WI38 (cell line): ENCODE results near the gene LTBP4.

Experiments
- H3K4me3 ChIP-seq: 2 replicates; pipeline ENCODE4 v1.5.1; 2011; ENCODE audit warnings: low read depth, mild to moderate bottlenecking, control low read depth, low read length
- TF ChIP-seq, protein P1 (sequence below): IDR thresholded peaks from 2 replicates; pipeline ENCODE4 v1.5.1; 2012; ENCODE audit warnings: low read depth, mild to moderate bottlenecking, control low read depth, low read length

The LTBP4 gene

DNA sequence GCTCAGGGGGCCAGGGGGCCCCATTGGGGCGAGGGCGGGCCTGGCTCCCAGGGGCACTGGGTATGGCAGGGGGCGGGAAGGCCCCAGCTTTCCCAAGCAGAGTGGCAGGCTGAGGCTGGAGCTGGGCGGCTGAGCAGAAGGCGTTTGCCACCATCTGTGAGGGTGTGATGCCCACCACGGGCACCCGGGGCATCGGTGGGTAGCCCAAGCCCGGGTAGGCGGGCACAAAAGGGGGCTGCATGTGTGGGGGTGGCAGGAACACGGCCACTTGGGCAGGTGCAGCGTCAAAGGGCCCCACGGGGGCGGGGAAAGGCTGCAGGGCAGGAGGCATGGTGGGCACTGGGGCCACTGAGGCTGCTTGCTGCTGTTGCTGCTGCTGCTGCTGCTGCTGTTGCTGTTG, 66.4 kb downstream of the LTBP4 start:
- TF ChIP-seq, protein P1, sequence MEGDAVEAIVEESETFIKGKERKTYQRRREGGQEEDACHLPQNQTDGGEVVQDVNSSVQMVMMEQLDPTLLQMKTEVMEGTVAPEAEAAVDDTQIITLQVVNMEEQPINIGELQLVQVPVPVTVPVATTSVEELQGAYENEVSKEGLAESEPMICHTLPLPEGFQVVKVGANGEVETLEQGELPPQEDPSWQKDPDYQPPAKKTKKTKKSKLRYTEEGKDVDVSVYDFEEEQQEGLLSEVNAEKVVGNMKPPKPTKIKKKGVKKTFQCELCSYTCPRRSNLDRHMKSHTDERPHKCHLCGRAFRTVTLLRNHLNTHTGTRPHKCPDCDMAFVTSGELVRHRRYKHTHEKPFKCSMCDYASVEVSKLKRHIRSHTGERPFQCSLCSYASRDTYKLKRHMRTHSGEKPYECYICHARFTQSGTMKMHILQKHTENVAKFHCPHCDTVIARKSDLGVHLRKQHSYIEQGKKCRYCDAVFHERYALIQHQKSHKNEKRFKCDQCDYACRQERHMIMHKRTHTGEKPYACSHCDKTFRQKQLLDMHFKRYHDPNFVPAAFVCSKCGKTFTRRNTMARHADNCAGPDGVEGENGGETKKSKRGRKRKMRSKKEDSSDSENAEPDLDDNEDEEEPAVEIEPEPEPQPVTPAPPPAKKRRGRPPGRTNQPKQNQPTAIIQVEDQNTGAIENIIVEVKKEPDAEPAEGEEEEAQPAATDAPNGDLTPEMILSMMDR = no peak
- H3K4me3 ChIP-seq = no peak overlapping the region

DNA sequence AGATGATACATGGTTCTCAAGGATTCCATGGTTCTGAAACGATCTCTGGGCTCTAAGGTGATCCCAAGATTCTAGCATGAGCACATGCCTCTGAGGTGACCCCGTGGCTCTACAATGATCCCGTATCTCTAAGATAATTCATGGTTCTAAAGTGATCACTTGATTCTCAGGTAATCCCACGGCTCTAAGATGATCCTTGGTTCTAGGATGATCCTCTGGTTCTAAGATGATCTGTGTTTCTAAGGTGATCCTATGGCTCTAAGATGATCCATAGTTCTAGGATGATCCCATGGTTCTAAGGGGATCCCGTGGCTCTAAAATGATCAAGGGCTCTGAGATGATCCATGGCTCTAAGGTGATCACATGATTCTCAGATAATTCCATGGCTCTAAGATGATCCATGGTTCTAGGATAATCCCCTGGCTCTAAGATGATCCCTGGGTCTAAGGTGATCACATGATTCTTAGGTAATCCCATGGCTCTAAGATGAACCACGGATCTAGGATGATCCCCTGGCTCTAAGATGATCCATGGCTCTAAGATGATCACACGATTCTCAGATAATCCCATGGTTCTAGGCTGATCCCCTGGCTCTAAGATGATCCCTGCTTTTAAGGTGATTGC, 67.9 kb downstream of the LTBP4 start:
- H3K4me3 ChIP-seq = no peak overlapping the region
- TF ChIP-seq, protein P1 = no peak

DNA sequence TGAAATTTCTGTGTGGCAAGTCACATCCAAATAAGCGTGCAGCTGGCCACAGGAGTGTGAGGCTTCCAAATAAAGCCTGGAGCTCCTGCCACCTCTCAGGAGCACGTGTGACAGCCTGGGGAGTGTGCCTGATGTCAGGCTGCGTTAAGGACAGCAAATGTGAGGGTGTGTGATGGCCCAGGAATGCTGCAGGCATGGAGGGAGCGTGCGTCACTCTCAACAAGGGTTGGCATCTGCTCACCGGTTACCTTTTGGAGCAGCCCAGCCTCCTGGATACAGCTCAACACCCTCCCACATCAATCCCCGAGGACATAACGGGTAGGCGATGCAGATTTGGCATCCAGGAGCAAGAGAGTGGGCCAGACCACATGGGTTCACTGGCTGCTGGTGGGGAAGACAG, 70.2 kb downstream of the LTBP4 start:
- TF ChIP-seq, protein P1 = no peak
- H3K4me3 ChIP-seq = no peak overlapping the region

DNA sequence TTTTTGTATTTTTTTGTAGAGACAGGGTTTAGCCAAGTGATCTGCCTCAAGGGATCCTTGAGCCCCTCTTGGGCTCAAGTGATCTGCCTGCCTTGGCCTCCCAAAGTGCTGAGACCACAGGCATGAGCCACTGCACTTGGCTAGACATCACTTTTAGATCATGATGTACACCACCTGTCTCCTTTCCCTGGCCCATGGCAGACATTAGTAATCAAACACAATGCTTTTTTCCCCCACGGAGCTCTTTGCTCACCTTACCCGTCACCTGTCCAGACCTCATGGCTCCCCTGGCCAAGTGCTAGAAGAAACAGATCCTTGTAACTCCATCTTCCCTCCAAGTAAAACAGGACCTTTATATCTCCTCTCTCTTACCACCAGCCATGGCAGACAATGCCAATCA, 70.9 kb downstream of the LTBP4 start:
- TF ChIP-seq, protein P1 = no peak
- H3K4me3 ChIP-seq = no peak overlapping the region

DNA sequence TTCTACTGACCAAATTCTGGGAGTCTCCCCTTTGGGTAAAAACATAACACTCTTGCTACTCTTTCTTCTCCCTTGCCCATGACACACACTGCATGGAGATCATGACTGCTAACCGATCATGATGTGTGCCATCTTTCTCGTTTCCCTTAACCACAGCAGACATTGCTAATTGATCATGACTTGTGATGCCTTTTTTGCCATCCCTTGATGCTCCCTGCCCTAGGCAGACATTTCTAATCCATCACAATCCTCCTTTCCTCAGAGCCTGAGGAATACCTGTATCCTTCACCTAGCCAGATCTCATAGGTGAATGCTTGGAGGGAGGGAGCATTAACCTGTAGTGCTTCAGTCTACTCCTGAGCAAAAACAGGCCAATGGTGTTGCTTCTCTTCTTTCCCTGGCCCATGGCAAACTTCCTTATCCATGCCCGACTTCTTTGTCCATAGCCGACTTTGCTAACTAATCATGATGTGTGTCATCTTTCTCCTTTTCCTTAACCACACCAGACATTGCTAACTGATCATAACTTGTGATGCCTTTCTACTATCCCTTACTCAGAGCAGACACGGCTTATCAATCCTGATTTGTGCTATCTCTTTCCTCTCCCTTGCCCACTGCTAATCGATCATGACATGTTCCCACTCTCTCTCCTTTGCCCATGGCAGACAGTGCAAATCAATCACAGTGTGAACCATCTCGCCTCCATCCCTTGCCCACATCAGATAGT, 71.6 kb downstream of the LTBP4 start:
- no peak overlapping the region for H3K4me3 ChIP-seq
- TF ChIP-seq, protein P1 = no peak

DNA sequence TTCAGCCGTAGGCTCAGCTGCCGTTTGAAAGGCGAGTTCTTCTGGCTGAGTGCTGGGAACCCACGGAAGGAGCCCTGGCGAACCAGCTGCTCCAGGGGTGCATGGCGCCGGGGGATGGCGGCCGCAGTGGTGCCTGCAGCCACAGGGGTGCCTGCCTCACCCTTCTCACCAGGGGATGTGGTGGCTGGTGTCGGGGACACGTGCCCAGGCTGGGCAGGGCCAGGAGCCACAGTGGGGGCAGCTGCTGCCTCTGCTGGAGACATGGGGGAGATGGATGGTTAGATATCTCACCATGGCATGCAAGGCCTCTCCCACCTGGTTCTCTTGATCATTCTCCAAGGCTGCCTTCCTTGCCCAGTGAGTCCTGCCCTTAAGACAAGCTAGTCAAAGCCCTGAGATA, 72.2 kb downstream of the LTBP4 start:
- TF ChIP-seq, protein P1 = no peak

DNA sequence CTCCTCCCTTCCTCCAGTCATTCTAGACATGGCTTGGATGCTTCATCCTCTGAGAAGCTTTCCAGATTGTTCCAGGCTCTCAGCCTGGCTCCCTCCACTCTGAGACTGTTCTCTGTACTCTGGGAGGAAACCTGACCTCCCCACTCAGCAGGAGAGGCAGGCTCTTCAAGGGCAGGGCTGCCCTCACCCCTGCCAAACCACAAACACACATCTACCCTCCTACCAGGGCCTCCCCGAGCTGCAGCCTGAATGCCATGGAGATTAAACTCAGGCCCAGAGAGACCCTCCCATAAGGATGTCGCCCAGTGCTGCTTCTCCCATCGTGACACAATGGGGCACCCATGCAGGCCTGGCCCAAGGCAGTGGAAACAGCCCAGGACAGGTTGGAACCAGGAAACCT, 73.1 kb downstream of the LTBP4 start:
- no peak overlapping the region for H3K4me3 ChIP-seq
- TF ChIP-seq, protein P1 = no peak

More for the DNA sequence above, 72.2 kb downstream of the LTBP4 start:
- H3K4me3 ChIP-seq = no peak overlapping the region
